NCI-H526 treated with DMSO at 0.1 percent for 48 hours (cell line): ENCODE measurements around the gene PDE6H.

ENCODE experiments used
- DNase-seq: peaks from one replicate; lab custom pipeline; 2025; lab: John Stamatoyannopoulos, UW

Gene PDE6H

DNA sequence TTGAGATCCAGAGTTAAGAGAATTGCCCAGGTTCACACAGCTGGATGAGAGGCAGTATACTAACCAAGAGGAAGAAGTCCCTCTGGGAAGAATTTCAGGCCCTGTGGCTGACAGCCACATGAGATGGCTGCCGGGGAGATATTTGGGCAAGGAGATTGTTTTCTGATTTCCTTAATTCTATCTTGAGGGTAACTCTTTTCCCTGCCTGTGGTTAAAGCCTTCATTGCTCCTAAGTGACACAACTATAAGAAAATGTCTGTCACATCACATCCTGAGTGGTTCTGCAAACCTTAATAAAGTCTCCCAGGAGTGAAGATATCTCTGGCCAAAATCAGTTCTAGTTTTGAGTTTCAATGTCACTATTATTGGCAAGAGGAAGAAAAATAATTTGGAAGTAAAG, 21.0 kb upstream of the PDE6H start:
- DNase-seq = no peak

DNA sequence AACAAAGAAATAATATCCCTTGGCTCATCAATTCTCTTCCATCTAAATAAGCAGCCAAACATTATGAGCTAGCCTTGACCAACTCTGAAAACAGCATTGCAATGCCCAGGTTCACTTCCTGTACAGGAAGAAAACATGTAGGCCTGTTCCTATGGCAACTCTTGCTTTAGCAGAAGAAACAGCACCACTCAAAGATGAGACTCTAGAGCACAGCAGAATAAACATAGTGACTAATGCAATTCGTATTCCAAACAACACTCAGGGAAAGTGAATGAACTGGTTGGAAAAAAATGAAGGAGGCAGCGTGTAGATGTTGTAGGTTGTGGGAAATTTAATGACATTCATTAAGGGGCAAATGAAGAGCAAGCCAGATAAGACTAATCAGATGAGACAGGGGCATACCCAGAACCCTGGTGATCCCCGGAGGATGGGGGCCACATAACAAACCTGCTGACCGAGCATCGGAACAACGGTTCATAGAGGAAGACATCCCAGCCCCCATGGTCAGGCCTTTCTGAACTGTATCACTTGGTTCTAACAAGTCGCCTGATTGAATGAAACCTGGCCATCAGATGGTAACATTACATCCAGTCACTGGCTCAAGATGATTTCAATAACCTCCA, 20.4 kb upstream of the PDE6H start:
- no peak for DNase-seq

DNA sequence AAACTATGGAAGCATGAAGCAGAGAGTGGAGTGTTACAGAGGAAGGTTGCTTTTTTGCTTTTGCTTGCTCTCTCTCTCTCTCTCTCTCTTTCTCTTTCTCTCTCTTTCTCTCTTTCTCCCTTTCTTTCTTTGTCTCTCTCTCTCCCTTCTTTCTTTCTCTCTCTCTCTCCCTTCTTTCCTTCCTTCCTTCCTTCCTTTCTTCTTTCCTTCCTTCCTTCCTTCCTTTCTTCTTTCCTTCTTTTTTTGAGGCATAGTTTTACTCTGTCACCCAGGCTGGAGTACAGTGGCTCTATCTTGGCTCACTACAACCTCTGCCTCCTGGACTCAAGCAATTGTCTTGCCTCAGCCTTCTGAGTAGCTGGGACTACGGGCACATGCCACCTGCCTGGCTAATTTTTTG, 19.1 kb upstream of the PDE6H start:
- DNase-seq = no peak

DNA sequence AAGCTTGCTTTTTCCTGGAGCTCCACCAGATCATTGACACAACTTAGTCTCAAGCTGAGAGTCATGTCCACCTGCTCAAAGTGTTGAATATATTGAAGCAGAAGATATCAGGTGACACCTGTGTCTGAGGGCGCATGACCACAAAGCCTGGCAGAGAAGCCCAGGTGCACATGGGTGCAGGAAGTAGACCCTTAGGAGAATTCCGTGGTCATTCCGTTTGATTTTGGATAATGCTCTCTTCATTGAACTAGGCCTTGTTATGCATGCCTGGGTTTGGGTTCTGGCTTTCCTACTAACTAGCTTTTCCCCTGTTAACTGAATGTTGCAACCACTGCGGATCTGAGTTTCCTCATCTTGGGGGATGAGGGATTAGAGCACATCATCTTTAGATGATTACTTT, 18.6 kb upstream of the PDE6H start:
- DNase-seq = no peak

DNA sequence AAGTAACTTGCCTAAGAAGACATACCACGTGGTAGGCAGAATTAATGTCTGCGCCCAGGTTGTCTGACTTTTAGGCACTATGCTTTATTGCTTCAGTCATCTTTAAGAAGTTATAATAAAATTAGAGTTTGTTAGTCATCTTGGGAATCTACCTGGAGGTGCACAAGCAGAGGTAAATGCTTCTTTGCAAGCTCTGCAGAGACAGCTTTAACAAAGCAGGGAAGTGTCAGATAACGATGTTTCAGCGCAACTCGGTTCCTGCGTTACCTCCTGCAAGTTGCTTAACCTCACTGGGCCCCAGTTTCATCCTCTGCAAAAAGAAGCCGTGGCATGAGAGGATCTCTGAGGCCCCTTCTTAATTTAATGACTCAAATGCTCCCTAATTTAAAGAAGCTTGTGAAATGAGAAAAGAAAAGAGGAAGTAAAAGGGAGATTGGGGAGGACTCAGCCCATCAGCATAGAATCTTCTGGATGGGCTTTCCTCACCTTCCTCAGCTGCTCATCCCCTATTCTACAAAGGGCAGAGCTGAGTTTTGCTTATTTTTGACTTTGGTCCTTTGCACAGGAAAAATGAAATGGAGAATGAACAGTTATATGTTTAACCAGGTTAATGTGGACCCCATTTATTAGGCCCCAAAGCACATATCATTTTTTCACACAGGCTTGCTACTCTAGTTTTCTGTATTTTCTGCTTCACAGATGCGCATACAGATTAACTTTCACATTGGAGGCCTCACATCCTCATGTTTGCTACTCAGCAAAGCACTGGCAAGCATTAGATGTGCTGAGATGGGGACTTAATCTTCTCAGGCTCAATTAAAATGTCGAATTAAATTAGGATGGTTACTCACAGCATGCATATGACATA, 16.6 kb upstream of the PDE6H start:
- DNase-seq = no peak

DNA sequence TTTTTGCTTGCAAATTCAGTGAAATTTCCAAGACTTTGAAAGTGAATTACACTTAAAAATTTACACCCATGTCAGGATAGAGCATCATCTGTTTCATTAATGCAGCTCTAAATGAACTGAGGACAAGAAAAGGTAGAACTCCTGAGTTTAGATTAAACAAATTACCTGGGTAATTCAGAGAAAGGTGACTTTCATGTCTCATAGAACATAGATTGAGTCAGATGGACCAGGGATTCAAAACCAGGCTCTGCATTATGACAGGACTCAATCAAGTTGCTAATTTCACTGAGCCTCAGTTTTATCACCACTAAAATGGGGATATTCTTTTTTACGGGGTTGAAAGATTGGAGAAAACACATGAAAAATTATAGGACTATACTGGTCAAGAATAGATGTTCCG, 15.9 kb upstream of the PDE6H start:
- no peak for DNase-seq

DNA sequence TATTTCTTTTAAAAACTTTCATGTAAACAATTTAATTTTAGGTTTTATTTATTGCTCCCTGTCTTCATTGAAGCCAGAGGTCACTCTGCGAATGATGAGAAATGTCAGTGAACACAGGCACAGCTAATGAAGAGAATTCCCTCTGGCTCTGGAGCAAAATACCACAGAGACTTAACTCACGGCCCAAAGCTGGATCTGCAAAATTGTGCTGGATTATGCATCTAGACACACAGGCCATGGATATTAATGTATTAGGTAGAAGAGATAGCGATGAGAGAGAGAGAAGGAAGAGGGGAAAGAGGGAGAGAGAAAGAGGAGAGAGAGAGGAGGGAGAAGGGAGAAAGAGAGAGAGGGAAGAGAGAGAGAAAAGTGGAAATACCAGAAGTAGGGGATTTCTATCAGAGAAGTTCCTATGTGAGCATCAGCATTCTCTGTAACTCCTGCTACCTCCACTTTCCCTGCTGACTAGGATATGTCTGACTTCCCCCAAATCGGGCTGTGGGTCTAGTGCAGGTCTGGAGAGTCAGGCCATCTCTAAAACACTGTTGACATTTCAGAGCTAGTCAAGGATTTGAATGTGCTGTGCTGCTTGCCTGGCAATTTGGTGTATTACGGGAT, 15.2 kb upstream of the PDE6H start:
- no peak for DNase-seq

DNA sequence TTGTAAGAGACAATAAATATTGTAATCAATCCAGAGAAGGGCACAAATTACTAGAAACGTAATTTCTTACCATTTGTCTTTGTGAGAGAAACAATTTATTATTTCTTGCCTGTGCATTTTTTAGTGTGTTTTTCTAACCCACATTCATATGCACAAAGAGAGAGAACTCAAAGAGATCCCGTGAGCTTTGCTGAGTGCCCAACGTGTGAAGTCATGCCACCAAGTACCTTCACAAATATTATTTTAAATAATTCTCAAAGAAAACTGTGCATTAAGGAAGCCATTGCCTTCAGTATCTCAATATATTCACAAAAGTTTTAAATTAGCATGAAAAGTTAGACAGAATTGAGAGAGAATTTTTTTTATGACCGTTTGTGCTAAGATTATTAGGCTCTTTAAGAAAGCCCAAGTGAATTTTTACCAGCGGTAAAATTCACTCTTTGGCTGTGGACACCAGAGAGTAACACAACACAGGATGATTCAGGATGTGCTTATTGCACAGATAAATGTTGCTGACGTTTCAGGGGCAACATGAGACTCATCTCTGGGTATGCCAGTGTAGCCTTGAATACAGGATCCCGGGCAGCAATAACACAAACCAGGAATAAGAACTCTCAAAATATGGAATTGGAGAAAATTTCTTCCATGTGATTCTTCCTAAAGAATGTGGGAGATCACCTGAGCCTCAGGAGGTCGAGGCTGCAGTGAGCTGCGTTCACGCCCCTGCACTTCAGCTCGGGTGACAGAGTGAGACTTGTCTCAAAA, 14.3 kb upstream of the PDE6H start:
- DNase-seq = no peak

DNA sequence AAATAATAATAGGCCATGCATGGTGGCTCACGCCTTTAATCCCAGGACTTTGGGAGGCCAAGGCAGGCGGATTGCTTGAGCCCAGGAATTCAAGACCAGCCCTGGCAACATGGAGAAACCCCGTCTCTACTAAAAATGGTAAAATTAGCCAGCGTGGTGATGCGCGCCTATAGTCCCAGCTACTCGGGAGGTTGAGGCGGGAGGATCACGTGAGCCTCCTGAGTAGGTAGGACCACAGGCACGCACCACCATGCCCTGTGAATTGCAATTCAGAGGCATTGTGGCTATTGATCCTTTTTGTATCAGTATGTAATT, 13.8 kb upstream of the PDE6H start:
- DNase-seq = no peak

DNA sequence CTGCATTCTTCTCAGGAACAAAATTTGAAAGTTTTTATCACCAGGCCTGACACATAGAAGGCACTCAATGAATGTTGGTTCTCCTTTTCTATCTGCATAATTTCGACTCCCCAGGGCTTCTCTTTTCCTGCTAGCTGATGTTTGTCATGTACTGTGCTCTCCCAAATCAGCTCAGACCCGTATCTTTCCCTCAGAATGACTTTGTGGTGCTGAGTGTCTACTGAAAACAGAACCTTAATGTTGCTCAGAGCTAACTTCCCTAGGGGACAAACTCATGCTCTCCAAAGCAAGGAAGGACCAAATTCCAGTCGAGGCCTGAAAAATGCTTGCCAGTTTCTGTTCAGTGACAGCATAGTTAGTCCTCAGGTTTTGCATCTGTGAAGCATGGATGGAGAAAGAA, 13.4 kb upstream of the PDE6H start:
- no peak for DNase-seq

DNA sequence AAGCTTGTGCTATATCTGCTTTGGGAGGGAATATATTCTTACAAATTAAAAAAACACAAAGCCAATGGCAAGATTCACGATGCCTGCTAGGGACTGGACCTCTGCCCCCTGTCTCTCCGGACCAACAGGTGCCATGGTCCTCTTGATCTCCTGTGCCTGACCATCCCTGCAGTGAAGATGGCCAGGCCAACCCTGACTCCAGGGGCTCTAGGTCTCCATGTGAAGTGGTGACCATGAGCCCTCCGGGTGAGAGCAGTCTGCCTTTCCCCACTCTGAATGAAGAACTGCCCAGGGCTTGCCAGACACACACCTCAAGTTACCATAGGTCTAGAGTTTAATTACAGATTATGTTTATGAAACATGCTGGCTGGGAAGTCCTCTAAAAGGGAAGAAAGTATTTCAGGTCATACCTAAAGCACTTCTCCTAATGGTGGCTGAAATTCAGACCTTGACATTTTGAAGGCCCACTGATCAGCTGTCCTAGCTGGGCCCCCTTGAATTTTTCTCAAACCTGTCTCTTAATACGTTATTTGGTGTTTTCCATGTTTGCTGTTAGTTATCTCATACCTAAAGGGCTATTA, 12.8 kb upstream of the PDE6H start:
- DNase-seq = no peak

DNA sequence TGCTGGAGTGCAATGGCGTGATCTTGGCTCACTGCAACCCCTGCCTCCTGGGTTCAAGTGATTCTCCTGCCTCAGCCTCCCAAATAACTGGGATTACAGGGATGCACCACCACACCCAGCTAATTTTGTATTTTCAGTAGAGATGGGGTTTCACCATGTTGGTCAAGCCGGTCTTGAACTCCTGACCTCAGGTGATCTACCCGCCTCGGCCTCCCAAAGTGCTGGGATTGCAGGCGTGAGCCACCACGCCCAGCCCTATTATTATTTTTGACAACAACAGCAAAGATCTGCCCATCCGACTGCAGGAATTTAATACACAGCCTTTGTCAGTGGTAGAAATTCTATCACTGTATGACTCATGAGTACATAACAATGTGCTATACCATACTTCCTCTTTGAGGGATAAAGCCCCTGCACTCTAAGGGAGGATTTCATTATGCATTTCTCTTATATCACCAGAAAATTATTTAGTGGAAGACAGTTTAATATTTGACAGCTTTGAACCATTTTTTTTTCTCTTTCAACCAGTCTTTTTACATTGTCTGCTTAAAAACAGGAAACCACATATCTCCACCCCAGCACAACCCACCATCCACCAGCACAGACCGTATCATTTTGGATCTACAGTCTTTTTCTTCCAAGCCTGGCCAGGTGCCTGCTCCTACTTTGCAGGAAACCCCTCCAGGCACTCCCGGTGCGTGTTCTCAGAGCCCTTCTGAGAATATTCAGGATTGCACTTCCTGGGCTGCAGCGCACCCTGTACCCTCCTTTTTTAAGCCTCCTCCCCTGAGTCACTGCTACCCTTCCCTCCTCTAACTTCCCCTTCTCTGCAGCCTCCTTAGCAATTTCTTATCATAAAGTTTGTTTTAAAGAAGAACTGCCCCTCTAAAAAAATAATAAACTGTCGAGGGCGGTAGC, 12.0 kb upstream of the PDE6H start:
- no peak for DNase-seq

DNA sequence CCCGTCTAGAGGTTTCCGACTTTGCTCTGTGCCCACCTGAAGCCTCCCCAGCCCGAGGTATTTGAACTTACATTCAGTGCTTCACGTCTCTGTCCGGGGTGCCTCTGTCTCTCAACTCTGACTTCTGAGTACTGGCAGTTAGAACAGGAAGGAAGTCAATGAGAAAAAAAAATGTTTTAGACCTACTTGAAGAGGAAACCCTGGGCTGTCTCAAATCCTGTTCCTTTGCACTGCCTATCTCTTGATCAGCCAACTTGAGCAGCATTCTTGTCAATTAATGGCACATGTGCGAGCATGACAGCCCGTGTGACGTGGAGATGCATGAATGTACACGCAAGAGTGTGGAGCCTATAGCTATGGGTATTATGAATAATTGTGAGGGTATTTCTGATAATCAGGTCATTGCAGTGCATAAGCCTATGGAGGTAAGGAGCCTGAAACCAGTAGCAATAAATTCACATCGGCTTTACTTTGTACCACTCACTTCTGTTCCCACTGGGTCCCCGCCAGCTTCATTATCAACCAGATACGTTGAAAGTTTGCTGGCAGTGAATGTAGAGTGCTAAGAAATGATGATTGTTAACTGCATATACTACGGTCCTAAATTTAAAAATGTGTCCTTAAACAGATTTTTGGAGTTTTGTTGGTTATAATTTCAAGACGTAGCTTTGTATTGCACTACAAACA, 11.2 kb upstream of the PDE6H start, which contains the start of gene ARHGDIB:
TSS of gene ARHGDIB (minus strand) at position 136 of the 687 bp plus-strand sequence. CDS start 10,889 bp downstream, outside the sequence.
- no peak for DNase-seq

DNA sequence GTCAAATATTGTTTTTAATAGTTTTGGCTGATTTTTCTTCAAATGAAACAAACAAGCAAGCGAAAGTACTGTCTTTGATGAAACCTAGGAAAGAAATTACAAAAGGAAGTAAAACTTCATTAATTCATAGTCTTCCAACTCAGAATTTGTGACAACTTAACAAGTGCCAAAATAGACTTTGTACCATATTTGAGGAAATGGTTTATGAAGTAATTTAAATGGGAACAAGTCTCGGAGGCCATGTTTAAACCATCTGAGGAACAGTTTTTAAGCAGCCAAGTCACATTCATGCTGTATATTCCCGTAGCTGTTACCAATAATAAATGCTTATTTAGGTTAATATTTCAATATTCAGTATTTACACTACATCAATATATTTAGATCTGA, 10.7 kb upstream of the PDE6H start:
- DNase-seq = no peak

DNA sequence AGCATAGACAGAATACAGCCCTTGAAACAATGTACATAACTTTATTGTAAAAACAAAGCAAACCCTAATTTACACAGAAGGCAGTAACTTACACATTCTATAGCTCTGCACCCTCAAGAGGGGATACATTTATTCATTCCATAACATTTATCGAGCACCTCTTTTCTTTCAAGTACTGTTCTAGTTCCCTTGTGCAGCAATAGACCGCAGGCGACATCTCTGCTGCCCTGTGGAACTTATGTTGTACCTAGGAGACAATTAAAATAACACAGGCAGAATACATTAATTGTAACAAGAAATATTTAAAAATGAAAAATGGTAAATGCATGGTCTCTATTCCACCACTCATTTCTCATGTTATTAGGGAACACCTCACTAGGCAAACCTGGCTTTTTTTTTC, 10.0 kb upstream of the PDE6H start:
- no peak for DNase-seq

DNA sequence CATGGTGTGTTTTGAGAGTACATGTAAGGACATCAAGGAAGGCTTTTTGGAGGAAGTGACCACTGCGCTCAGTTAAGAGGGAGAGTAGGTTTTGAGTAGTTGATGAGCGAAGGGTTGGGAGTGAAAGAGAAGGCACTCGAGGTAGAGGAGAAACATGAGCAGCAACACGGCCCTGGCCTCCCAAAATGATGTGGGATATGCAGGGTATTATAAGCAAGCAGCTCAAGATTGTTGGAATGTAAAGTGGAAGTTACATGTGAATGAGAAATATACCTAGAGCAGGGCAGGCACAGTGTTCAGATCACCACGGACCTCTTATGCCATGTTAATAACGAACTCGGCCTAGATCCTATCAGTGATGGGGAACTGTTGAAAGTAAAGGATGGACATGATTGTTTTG, 9.3 kb upstream of the PDE6H start:
- no peak for DNase-seq

DNA sequence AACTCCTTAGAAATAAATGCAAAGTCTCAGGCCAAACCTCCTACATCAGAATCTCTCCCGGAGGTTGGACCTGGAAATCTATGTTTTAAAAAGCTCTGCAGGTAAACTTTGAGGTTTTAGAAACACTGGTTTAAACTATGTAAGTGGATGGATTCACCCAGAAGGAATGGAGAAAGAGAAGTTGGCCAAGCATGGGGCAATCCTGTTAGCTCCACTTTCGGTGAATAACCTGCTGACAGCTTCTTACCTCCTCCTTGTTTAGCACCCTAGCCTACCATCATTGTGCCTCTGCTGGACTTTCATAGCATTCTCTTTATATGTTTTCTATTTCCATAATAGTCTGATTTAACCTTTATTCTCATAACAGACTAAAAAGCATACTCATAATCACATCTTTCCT, 8.4 kb upstream of the PDE6H start:
- DNase-seq = no peak

DNA sequence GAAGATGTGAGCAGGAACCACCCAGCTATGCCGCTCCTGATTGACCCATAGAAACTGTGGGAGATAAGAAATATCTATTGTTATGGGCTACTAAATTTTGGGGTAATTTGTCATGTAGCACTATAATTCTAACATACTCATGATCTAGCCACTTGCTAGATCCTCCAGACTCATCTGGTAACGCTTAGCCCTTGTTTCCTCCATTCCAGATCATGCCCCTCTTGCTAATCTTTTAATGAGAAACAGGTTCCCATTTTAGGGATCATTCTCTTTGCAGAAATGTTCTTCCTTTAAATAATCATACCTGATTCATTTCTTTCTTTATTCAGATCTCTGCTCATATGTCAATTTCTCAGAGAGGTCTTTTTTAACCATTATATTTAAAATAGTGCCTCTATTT, 7.6 kb upstream of the PDE6H start:
- no peak for DNase-seq

DNA sequence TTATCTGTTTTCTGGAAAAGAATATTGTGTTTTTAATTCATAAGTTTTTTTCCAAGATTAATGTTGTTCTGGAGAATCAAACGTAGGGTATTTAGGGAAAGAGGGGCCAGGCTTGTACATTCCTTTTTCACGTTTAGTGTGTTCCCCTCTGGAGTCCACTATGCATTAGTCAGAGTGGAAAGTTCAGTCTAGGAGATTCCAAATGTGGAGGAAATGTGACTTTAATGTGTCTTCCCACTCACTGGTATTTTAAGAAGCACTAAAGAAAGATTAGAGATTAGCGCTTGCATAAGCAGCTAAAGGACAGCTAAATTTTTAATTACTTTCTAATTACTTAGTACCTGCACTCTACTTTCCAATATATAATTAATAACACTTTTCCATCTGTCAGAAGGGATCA, 4.4 kb upstream of the PDE6H start:
- no peak for DNase-seq

DNA sequence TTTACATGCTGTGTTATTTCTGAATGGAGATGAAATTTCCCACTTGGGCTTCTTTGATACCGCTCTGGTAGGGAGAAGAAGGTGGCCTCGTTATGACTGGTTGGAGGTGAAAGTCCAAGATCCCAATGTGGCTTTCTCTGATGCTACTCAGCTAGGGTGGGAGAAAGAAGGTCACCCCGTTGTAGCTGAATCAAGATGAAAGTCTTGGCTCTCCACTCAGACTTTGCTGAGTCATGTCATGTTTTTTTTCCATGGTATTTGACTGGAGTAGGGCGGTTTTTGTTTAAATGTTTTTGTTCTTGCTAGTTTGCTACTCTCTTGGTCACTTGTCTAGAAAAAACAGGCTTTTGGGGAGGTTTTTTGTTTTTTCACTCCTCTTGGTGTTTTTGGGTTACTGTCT, 2.4 kb upstream of the PDE6H start:
- no peak for DNase-seq

DNA sequence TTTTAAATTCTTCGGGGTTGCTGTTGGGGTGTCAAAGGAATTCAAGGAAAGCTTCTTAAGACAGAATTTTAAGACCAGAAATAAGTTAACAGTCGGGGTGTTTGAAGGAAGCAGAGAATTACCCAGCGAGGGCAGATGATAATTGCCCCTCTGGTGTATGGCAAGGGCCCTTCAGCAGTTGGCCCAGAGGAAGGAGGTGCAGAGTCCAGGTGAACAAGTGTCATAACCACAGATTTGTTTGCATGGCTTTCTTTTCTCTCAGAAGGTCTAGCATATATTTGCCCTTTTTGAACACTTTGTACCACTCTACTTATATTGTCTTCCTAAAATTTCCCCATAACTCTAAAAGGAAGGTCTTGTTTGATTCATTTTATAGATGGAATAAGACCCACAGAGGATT, 1.8 kb downstream of the PDE6H start:
- DNase-seq = no peak
